SW 1271 (cell line): ENCODE results near the gene LRRC10B.

ENCODE experiments used
- DNase-seq, 2 experiments: peaks; one replicate each; lab custom pipeline; 2025; lab: John Stamatoyannopoulos, UW

Gene LRRC10B

DNA sequence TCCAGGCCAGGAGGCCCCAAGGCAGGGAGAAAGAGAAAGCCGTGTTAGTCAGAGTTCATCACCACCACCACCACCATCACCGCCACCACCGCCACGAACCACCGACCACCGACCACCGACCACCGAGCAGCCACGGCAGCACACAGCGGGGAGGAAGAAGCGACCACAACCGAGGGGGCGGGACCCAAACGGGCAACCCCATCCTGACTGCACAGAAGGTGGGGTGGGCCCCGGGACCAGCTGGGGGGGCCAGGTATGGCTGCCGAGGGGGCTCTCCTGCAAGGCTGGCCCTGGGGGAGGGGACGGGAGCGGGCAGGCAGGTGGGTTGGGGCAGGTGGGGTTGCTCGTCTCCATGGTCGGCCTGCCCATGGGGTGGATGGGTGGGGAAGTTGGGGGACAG is 38.1 kb downstream of the LRRC10B start:
- no peak for DNase-seq

DNA sequence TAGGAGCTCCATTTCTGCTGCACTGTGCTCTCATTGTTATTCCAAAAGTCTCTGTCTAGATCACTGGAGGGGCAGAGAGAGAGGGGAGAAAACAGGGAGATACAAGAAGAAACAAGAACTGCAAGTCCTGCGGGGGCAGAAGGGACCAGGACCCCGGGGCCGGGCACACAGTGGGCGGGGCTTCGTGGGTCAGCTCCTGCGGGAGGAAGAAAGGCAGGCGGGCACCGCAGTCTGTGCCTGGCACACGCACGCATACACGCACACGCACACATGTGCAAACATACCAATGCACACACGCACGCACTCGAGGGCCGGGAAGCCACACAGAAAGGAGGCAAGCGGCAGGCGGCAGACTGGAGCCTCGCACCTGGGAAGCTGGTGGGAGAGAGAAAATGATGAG is 38.7 kb downstream of the LRRC10B start:
- DNase-seq = no peak

DNA sequence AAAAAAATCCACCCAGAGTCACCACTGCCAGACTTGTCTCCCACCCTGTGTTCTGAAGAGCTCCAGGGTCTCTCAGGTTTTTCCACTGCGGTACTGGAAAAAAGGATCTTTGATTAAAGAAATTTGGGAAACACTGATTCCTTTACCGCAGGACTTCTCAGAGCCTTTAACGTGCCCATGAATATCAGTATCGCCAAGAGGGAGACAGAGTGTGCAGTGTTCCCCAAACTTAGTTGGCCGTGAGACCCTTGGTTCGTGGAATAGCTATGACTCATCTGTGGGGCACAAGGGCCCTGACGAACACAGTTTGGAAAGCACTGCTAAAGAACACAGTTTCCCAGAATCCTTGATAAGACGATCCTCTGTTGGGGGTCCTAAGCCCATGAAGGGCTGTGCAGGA is 40.6 kb downstream of the LRRC10B start:
- DNase-seq = no peak

DNA sequence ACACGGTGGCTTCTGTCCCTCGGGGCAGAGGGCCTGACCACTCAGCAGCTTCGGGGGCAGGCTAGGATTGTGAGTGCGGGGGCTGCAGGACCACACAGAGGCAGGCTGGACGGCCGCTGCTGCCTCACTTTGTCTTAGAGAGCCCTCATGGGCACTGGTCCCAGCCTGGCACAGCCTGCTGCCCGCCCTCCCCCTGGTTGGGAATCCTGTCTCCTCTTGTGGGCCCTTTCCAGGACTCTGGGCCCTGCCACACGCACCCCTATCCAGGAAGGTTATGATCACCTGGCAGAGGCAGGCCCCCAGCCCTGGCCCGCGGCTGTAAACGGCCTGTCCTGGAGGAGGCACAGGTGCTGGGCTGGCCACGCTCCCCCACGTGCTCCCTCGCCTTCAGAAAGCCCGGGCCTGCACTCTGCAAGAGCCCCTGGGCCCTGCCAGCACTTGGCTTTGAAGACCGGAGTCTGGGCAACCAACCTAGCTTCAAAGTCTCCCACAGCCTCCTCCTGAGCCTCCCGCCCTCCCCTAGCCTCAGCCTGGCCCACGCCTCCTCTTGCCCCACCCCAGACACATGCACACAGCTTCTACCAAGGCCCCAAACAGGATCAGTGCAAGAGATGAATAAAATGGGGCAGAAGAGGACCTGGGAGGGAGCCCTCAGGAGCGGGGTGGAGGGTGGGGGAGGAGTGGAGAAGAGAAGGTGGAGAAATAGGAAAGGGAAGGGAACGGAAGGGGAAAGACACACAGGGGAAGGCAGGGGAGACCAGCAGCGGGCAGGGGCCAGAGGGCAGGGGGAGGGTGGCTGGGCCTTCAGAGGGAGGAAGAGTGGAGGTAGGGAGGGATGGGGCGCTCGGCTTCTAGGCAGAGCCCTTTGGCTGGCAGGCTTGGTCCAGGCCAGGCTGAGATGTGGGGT is 41.4 kb downstream of the LRRC10B start:
- no peak for DNase-seq

DNA sequence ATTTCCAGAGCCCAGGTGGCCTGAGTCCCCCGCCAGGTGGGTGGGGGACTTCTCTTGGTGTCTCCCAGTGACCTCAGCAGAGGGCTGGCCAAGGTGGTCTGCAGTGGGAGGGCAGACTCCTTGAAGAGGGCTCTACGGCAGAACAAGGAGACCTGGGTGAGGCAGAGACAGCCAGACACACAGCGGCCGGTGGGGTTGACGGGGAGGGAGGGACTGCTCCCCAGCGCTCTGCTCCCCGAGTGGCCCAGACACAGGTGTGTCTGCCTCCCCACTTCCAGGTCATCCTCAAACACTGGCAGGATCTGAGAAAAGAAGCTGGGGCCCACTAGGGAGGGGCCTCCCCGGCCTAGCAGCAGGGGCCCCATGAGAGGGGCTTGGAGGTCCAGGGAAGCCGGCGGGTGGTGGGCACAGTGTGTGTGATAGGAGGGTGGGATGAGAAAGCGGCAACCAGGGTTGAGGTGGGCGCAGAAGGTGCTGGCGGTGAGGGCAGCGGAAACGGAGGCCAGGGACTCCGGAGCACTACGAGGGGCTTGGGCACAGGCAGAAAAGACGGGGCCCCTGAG is 42.2 kb downstream of the LRRC10B start:
- no peak for DNase-seq

DNA sequence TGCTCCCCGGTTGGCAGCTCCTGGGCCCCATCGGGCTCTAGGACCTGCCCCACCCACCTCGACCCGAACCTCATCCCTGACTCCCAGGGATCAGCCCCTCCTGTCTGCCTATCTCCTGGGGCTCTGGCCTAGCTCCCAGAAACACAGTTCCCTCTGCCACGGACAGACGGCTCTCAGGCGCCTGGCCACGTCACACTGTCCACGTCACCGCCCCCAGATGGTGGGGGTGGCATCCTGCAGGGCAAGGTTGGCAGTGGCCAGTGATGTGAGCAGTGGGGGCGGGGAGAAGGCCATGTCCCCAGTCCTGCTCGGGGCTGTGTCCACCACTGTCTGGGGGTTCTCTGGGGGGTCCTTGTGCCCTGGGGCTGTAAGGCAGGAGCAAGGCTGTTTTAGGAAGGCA is 43.1 kb downstream of the LRRC10B start:
- no peak for DNase-seq

DNA sequence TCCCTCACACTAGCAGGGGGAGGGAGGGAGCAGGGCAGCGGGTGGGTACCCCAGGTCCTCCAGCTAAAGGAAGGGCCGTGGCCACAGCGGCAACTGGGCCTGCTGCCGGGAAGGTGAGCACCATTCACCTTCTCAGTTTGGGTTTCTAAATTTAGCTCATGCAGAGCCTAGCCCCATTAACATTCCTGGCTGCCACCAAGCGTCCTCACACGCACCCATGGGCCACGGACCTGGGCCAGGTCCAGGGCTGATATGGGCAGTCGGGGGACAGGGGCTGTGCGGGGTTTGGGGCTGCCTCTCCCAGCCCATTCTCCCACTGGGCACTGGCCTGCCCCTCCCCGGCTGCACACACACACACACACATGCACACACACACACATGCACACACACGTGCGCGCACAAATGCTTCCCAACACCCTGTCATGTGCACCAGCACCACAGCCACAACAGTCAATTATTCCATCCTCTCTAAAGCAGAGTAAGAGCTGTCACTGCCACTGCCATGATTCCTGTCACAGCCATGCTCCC is 43.6 kb downstream of the LRRC10B start:
- DNase-seq = no peak

DNA sequence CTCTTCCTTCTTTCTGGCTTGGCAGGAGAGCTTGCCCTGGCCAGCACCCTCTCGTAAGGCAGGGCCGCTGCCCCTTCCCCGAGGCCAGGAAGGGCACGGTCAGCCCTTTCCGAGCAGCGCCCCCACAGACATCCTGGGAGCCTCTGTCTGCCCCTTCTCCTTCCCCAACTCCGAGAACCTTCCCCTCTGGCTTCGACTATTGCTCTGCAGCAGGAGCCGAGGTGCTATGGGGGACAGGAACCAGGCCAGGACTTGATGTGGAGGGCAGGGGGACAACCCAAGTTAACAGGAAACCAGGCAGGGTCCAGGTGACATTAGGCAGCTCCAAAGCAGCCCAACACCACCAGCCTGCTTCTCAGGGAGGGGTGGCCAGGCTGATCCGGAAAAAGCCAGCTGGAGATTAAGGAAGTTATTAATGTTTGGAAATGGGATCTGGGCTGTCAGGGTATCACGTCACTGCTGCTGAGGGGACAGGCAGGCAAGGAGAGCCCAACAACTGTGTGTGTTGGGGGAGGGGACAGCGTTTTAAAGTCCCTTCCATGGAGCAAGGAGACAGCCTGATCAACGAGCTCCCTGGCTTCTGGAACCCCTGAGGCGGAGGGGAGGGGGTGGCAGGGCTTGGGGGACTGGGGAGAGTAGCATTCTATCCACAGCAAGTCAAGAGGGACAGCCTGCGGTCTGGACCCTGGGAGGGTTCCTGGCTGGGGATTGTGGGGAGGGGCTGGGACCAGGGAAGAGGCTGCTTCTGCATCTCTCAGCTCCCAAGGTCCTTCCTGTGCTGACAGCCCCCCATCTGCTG is 45.0 kb downstream of the LRRC10B start:
- DNase-seq = no peak

DNA sequence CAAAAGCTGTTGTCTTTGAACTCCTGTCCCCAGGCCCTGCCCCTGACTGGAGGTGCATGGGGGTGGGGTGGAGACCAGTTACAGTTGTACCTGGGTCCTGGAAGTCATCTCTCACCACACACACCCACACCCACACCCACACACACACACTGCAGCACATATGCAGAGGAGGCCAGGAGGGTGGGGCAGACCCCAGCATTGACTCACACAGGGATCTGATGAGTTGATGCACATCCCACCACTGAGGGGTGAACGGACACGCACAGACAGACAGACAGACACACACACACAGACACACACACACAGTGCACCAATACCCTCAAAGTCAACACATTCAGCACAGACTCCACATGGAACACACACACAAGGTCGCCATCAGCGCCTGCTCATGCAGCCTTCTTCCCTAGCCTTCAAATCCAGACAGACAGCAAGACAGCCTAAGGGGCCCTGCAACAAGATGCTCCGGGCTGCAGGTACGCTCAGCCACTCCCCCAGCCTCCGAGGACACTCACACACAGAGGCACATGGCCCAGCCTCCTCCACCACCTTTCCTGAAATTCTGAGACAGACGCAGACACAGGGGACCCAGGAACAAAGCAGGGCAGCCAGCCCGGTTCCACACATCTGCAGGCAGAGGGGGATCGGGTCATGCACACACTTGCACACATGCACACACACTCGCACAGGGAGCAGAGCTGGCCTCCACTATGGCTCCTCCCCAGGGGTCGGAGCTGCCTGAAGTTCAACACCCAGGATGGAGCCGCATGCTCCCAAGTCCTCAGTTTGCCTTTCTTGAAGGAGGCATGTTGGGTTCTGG is 45.8 kb downstream of the LRRC10B start:
- no peak for DNase-seq

DNA sequence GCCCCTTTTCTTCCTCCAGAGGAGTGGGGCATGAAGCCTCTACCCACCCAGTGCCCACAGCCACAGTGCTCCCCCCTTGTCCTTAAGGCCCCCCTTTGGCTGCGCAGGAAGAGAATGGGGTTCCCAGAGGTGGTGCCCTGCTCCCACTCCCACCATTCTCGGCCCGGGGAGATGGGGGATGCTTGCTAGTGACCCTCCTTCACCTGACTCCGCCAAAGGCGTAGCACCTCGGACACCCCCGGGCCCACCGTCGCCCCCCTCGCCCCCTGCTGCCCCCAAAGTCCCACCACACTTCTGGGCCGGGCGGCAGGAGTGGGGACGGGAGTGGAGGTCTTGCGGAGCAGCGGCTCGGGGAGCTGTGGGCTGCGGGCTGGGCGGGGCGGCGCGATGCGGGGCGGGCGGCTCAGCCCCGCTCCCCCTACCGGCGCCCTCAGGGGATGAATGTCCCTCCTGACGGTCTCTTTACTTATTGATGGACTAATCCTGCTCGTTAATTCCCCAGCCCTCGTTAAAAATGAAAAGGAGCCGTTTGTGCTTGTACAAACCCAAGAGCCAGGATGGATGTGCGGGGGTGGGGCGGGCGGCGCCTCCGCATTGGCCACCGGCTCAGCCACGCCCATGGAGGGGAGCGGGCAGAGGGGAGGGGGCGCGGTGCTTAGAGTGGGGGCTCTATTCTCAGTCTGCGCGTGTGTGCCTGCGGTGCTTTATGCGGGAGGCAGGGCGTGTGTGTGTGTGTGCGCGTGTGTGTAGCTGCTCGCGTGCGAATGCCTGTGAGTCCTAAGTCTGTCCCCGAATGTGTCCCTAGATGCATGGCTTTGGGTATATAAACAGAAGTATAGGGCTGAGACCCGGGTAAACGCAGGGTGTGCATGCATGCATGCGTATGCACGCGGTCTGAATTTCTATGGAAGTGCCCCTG is 46.8 kb downstream of the LRRC10B start:
- no peak for DNase-seq

DNA sequence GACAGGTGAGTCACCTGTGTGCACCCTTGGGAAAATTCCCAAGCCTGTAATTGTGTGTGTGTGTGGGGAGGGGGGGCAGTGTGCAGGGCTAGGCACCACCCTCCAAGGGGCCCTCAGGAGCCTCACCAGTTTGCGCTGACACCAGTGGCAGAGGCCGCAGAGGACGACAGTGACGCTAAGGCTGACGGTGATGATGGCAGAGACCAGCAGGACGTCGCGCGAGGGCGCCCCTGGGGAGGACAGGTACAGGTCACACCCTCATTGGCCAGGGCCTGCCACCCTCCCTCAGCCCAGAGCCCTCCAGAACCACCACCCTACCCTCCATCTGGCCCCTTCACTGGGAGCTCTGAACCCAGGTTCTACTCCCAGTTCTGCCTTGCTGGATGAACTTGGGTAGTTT is 47.4 kb downstream of the LRRC10B start:
- DNase-seq = no peak

DNA sequence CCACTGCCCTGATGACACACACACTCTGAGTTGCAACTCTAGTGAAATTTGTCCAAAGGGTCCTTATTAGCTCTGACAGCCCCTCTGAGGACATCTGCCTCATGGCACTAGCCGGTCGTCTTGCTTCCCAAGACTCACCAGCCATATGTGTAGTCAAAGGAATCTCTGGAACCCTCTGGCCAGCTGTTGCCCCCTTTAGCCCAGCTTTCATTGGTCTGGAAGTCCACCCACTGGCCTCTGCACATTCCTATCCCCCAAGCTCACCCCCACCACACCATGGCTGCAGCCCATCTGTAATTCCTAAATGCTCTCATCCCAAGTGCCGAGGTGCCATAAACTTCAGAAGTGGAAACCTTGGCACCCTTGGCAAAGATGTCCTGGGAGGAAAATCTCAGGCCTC is 48.1 kb downstream of the LRRC10B start:
- no peak for DNase-seq
